Measurements from ENCODE around the gene PGLYRP3. TPM values are rescaled to one million over a fixed set of nuclear protein-coding genes. Genes with fewer than 3 reads are reported as not detected.

Gene PGLYRP3
- total and polyA plus RNA-seq, 12 donors, result not detected

DNA sequence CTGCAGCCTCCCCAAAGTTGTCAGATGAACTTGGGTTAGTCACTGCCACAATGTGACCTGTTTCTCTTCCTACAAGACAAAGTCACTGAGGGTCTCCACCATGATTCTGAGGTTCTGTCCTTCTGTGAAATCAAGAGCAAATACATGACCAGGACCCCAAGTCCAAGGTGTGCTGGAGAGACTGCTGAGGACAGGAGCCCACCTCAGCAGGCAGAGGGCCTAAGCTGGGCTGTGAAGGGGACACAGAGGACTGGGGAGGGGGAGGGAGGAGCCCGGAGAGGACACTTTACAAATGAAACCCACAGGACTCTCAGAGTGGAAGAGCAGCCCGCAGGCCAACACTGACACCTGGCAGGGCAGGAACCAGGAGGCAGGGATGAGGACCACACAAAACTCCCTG, 3.3 kb downstream of the PGLYRP3 start:
- TF ChIP-seq, protein P1, sequence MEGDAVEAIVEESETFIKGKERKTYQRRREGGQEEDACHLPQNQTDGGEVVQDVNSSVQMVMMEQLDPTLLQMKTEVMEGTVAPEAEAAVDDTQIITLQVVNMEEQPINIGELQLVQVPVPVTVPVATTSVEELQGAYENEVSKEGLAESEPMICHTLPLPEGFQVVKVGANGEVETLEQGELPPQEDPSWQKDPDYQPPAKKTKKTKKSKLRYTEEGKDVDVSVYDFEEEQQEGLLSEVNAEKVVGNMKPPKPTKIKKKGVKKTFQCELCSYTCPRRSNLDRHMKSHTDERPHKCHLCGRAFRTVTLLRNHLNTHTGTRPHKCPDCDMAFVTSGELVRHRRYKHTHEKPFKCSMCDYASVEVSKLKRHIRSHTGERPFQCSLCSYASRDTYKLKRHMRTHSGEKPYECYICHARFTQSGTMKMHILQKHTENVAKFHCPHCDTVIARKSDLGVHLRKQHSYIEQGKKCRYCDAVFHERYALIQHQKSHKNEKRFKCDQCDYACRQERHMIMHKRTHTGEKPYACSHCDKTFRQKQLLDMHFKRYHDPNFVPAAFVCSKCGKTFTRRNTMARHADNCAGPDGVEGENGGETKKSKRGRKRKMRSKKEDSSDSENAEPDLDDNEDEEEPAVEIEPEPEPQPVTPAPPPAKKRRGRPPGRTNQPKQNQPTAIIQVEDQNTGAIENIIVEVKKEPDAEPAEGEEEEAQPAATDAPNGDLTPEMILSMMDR (IDR thresholded peaks at IDR 0.05), result no peak
- TF ChIP-seq POLR2A (IDR thresholded peaks at IDR 0.05), result no peak
- H3K4me1 ChIP-seq (replicated peaks in 1 of 2), result no peaks in the 10 kb centered on the region
- intact Hi-C loops (cut with DNase I), result no loop called here
- no peaks in the 10 kb centered on the region for H3K36me3 ChIP-seq (replicated peaks in 1 of 2)
- H3K27me3 ChIP-seq, result peaks cover 9% of the 10 kb centered on the region
- H3K4me3 ChIP-seq, result no peak overlapping the region
- no peak for DNase-seq
- 73 to 90% (median 81%) methylated on average over 2 of the region's 2 CpGs for WGBS, 4 donors
- no peak overlapping the region for H3K27ac ChIP-seq
- no peaks in the 10 kb centered on the region for H3K9me3 ChIP-seq (replicated peaks in 1 of 3)

DNA sequence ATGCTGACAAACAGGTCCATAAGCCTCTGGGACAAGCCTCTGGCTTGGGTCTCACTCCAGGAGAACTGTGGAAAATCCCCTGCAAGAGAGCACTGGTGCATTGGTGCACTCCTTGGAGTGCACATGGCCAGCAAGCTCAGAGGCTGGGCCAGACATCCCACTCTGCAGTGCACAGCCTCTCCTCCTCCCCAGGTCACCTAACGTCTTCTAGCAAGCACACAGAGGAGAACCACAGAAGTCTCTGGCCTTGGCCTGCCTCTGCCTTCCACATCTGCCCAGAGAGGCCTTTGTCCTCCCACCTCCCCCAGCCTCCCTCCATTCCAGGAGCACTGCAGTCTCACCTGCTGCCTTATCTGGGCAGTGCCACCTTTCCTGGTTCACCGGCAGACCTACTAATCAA, 4.2 kb downstream of the PGLYRP3 start:
- H3K9me3 ChIP-seq (replicated peaks in 1 of 3), result no peaks in the 10 kb centered on the region
- no peak for TF ChIP-seq POLR2A (IDR thresholded peaks at IDR 0.05)
- TF ChIP-seq, protein P1 (IDR thresholded peaks at IDR 0.05), result no peak
- no peak overlapping the region for H3K4me3 ChIP-seq
- no peak for DNase-seq
- WGBS, 4 donors, result 64 to 78% (median 68%) methylated on average over 2 of the region's 2 CpGs
- no peak overlapping the region for H3K27ac ChIP-seq
- peaks cover 13% of the 10 kb centered on the region for H3K27me3 ChIP-seq
- intact Hi-C loops (cut with DNase I), result no loop called here
- no peaks in the 10 kb centered on the region for H3K36me3 ChIP-seq (replicated peaks in 1 of 2)
- no peaks in the 10 kb centered on the region for H3K4me1 ChIP-seq (replicated peaks in 1 of 2)

DNA sequence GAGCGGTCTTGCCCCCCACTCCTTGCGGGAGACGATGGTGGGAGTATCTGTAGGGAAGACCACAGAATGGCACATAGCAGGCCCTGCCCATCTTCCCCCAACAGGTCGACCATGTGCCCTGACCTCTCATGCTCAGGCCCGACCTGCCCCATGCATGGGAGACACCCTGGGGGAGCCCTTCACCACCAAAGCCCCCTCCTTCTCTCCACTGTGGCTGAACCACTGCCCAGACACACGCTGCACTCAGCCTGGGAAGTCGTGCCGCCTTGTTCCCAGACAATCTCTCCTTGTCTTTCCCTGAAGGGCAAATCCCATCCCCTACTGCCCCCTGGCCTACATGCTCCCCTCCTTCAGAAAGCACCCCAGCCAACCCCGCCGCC, 5.5 kb downstream of the PGLYRP3 start:
- TF ChIP-seq, protein P1 (IDR thresholded peaks at IDR 0.05), result no peak
- TF ChIP-seq POLR2A (IDR thresholded peaks at IDR 0.05), result no peak
- no peak overlapping the region for H3K4me3 ChIP-seq
- WGBS, 4 donors, result 77 to 89% (median 80%) methylated on average over 6 to 10 of the region's 10 CpGs
- DNase-seq, result no peak
- no peaks in the 10 kb centered on the region for H3K9me3 ChIP-seq (replicated peaks in 1 of 3)
- no peaks in the 10 kb centered on the region for H3K4me1 ChIP-seq (replicated peaks in 1 of 2)
- H3K27me3 ChIP-seq, result peaks cover 13% of the 10 kb centered on the region
- no peaks in the 10 kb centered on the region for H3K36me3 ChIP-seq (replicated peaks in 1 of 2)
- no peak overlapping the region for H3K27ac ChIP-seq
- intact Hi-C loops (cut with DNase I), result no loop called here

DNA sequence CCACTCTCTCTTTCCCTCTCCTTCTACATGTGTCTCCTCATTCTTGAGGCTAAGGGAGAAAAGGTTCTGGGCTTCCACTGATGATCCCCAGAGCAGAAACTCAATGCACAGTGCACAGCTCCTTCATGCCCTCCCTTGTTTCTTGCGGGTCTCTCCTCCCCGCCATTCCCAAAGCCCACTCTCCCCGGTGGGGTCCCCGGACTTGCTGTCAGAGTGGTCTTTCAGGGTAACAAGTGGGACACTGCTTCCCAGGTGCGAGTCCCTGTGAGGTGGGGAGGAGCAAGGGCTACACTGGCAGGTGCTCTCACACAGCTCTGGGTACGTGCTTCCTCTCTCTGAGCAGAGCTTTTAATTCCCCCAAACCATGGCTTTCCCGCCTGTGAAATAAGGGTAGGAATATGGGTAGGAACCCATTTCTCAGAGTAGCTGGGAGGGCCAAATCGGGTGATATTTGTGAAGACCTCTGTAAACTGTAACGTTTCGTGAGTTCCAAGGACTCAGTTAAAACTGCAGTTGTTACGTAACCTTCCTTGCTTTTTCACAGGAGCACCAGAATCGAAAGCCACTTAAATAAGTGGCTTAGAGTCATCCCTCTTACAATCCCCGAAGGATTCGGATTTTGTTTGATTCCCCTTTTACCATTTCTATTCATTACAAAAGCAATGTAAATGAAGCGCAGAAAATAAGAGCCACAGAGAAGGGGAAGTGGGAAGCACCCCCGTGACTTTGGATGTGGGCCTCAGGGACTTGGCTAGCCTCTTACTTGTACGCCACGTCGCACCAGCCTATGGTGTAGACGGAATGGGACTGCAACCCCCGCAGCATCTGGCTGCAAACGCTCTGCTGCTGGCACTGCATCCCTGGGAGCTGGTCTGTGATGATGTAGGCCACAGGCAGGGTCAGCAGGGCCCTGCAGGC, 6.2 kb downstream of the PGLYRP3 start:
- Histone ChIP-seq H3K4me1 (replicated peaks in 1 of 2) (no peaks in the 10 kb centered on the region), H3K36me3 (replicated peaks in 1 of 2) (no peaks in the 10 kb centered on the region), H3K27ac (no peak overlapping the region), H3K27me3 (peaks cover 13% of the 10 kb centered on the region), H3K9me3 (replicated peaks in 1 of 3) (no peaks in the 10 kb centered on the region), H3K4me3 (no peak overlapping the region)
- intact Hi-C loops (cut with DNase I), result no loop called here
- 71 to 82% (median 75%) methylated on average over 22 of the region's 22 CpGs for WGBS, 4 donors
- no peak for TF ChIP-seq POLR2A (IDR thresholded peaks at IDR 0.05)
- TF ChIP-seq, protein P1 (IDR thresholded peaks at IDR 0.05), result no peak
- DNase-seq, result no peak
